Stimulated activated CD8-positive, alpha-beta memory T cell treated with anti-CD3 and anti-CD28 coated beads, Interleukin-4, amount 100 ng/mL, for 4 hours (primary cell): Measurements from ENCODE around the gene ULK1.

Source experiments
- DNase-seq, 2 donors: peaks; one replicate each; pipeline ENCODE4 v3.0.0-alpha.2; 2020; ENCODE audit warnings: low read depth in 2 of 2, low spot score in 1 of 2

Gene ULK1

GRCh38 chr12:131962069-131962468, 67.6 kb downstream of the ULK1 start:
- no peak for DNase-seq

- DNase-seq = no peak
These were observed 69.0 kb downstream of the ULK1 start for GRCh38 chr12:131963381-131963780.

DNA sequence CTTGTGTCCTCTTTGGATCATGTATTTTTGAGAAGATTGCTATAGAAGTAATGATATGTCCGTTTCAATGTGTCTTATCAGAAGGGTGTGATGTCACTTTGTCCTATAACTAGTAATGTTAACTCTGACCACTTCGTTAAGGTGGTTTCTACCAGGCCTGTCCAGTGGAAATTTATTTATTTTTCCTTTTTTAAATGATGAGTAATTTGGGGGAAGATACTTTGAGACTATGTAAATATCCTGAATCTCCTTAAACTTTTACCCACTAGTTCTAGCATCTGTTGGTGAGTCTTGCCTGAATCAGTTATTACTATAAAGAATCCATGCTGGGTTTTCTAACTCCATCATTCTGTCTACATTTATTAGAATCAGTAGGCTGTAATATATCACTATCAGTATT, 70.7 kb downstream of the ULK1 start:
- DNase-seq = no peak

DNA sequence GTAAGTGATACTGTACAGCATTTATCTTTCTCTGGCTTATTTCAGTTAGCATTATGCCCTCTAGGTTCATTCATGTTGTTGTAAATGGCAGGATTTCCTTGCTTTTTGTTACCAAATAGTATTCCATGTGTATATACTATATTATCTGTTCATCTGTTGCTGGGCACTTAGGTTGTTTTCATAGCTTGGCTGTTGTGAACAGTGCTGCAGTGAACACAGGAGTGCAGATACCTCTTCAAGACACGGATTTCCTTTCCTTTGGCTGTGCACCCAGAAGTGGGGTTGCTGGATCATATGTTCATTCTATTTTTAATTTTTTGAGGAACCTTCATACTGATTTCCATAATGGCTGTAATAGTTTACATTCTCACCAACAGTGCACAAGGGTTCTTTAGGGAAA, 76.8 kb downstream of the ULK1 start:
- DNase-seq = no peak
